PC-9 (cell line): Measurements from ENCODE around the gene OR10H4. TPM values are rescaled to one million over a fixed set of nuclear protein-coding genes. Genes with fewer than 3 reads are reported as not detected.

Experiments used
- BruUV-seq: library from RNA; stranded (reverse); fragments of 400-500 nt; replicated peaks from 2 replicates; lab custom pipeline; 2021; lab: Mats Ljungman, UMichigan
- CTCF ChIA-PET: fragments of 300-600 bp; sonication (Branson Sonifier 250); formaldehyde crosslinking; loops from one replicate; lab custom pipeline; 2022; ENCODE audit warnings: antibody characterized with exemption; lab: Charles Lee
- POLR2A ChIA-PET: fragments of 300-600 bp; sonication (Branson Sonifier 250); formaldehyde crosslinking; loops from one replicate; lab custom pipeline; 2022; ENCODE audit warnings: antibody characterized with exemption; ENCODE audit not compliant: unreplicated experiment; lab: Charles Lee
- DNase-seq, 2 experiments: peaks; one replicate each; pipeline versions ENCODE4 v3.0.0 to v3.0.0-alpha.2; 2015 to 2022; ENCODE audit warnings: mixed read lengths in 1 of 2
- H2AFZ ChIP-seq: fragments of 200-600 bp; sonication (generic); 2 replicates; pipeline ENCODE4 v1.8.1; 2017; ENCODE audit warnings: antibody characterized with exemption
- H3F3A ChIP-seq: fragments of 200-600 bp; sonication (generic); 2 replicates; pipeline ENCODE4 v1.8.1; 2017; ENCODE audit warnings: antibody characterized with exemption, mild to moderate bottlenecking, low read depth; ENCODE audit not compliant: insufficient read depth
- H3K27ac ChIP-seq: fragments of 200-600 bp; sonication (generic); 2 replicates; pipeline ENCODE4 v1.6.1; 2016; ENCODE audit warnings: mixed run types
- H3K27me3 ChIP-seq: fragments of 200-600 bp; sonication (generic); 2 replicates; pipeline ENCODE4 v1.6.1; 2016; ENCODE audit warnings: low read depth, mixed run types; ENCODE audit not compliant: insufficient read depth
- H3K36me3 ChIP-seq: fragments of 200-600 bp; sonication (generic); 2 replicates; pipeline ENCODE4 v1.6.1; 2016; ENCODE audit warnings: low read depth, mixed run types
- H3K4me1 ChIP-seq: fragments of 200-600 bp; sonication (generic); replicated peaks from 2 replicates; pipeline ENCODE4 v1.6.1; 2016; ENCODE audit warnings: mixed run types; ENCODE audit not compliant: insufficient read depth
- H3K4me2 ChIP-seq: fragments of 200-600 bp; sonication (generic); 2 replicates; pipeline ENCODE4 v1.6.1; 2017; ENCODE audit warnings: mixed run types
- H3K4me3 ChIP-seq: fragments of 200-600 bp; sonication (generic); 2 replicates; pipeline ENCODE4 v1.6.1; 2016; ENCODE audit warnings: mixed run types
- H3K79me2 ChIP-seq: fragments of 200-600 bp; sonication (generic); 2 replicates; pipeline ENCODE4 v1.6.1; 2017; ENCODE audit warnings: low read depth, mixed run types
- H3K9me2 ChIP-seq: fragments of 200-600 bp; sonication (generic); 2 replicates; pipeline ENCODE4 v1.8.1; 2017; ENCODE audit warnings: mild to moderate bottlenecking; ENCODE audit not compliant: insufficient read depth
- H3K9me3 ChIP-seq: fragments of 200-600 bp; sonication (generic); 2 replicates; pipeline ENCODE4 v1.8.1; 2016; ENCODE audit warnings: low read depth; ENCODE audit not compliant: insufficient read depth
- H4K20me1 ChIP-seq: fragments of 200-600 bp; sonication (generic); 2 replicates; pipeline ENCODE4 v1.8.1; 2017; ENCODE audit not compliant: insufficient read depth
- EZH2 ChIP-seq: fragments of 200-600 bp; sonication (generic); IDR thresholded peaks from 2 replicates; pipeline ENCODE4 v1.8.0; 2017; ENCODE audit warnings: antibody characterized with exemption, low read depth
- intact Hi-C: fragments of 100-400 bp; cut with micrococcal nuclease; formaldehyde crosslinking; loops from one replicate; pipeline ENCODE4 v1.10.0; 2022; ENCODE audit not compliant: unreplicated experiment
- total RNA-seq: library from RNA; stranded (reverse); gene quantifications from 2 replicates; pipeline ENCODE4 v1.2.3, GENCODE V29; 2021
- TF ChIP-seq, protein P1 (sequence below): fragments of 200-600 bp; sonication (generic); conservative IDR thresholded peaks from 2 replicates; pipeline ENCODE4 v1.6.1; 2017; ENCODE audit warnings: mixed run types, antibody characterized with exemption, mild to moderate bottlenecking, moderate library complexity

The OR10H4 gene
- total RNA-seq, 1 experiment from 2014 or later, result not detected

DNA sequence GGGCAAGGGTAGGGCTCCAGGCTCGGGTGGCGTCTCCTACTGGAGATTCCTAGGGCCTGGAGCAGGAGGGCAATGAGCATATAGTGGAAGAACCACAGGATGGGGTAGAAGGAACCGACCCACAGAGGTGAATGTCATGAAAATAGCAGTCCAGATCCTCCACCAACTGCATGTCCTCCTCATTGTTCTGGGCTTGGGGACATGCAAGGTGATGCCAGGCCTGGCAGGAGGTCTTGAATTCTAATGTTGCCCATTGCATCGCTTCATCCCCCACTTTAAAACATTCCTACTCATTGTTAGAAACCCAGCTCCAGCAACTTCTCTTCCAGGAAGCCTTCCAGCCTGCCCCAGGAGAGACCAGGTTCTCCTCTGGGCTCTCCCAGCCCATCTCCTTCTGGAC, 49.4 kb downstream of the OR10H4 start:
- POLR2A ChIA-PET, result no interaction called here
- no peaks in the 10 kb centered on the region for H4K20me1 ChIP-seq
- no peaks in the 10 kb centered on the region for H3K36me3 ChIP-seq
- H3K27ac ChIP-seq, result no peak overlapping the region
- no peak overlapping the region for H3K4me2 ChIP-seq
- H3K4me3 ChIP-seq, result no peak overlapping the region
- intact Hi-C loops, result no loop called here
- BruUV-seq, result no TSS peak
- DNase-seq, result no peak
- no peaks in the 10 kb centered on the region for H3F3A ChIP-seq
- TF ChIP-seq EZH2, result no peak
- TF ChIP-seq, protein P1, sequence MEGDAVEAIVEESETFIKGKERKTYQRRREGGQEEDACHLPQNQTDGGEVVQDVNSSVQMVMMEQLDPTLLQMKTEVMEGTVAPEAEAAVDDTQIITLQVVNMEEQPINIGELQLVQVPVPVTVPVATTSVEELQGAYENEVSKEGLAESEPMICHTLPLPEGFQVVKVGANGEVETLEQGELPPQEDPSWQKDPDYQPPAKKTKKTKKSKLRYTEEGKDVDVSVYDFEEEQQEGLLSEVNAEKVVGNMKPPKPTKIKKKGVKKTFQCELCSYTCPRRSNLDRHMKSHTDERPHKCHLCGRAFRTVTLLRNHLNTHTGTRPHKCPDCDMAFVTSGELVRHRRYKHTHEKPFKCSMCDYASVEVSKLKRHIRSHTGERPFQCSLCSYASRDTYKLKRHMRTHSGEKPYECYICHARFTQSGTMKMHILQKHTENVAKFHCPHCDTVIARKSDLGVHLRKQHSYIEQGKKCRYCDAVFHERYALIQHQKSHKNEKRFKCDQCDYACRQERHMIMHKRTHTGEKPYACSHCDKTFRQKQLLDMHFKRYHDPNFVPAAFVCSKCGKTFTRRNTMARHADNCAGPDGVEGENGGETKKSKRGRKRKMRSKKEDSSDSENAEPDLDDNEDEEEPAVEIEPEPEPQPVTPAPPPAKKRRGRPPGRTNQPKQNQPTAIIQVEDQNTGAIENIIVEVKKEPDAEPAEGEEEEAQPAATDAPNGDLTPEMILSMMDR, result no peak
- no peak overlapping the region for H2AFZ ChIP-seq
- H3K27me3 ChIP-seq, result no peaks in the 10 kb centered on the region
- 0 out of 2 replicates have a peak, but pooled peaks cover 3% of the 10 kb centered on the region for H3K4me1 ChIP-seq
- no peaks in the 10 kb centered on the region for H3K9me3 ChIP-seq
- no peaks in the 10 kb centered on the region for H3K9me2 ChIP-seq
- CTCF ChIA-PET, result no interaction called here
- H3K79me2 ChIP-seq, result no peaks in the 10 kb centered on the region

Other genes starting within 250 kb of the OR10H4 start
- gene OR10H2, start 221.0 kb upstream of the OR10H4 start, total RNA-seq, result not detected in 2 replicates
- not detected in 2 replicates for gene OR10H3, start 211.0 kb upstream of the OR10H4 start, total RNA-seq
- gene OR10H5, start 161.3 kb upstream of the OR10H4 start, total RNA-seq, result not detected in 2 replicates
- 0.20 TPM in 1 of 2 replicates, not detected in the other for gene OR10H1, start 133.3 kb upstream of the OR10H4 start, total RNA-seq
- gene CYP4F2, start 50.9 kb upstream of the OR10H4 start, total RNA-seq, result 0.31 and 1.1 TPM in 2 replicates
- 152 and 187 TPM in 2 replicates for gene CYP4F11, start 14.5 kb upstream of the OR10H4 start, total RNA-seq
- 279 and 307 TPM in 2 replicates for gene TPM4, start 127.5 kb downstream of the OR10H4 start, total RNA-seq
- gene RAB8A, start 162.9 kb downstream of the OR10H4 start, total RNA-seq, result 87.9 and 104 TPM in 2 replicates
- 10.9 and 13.7 TPM in 2 replicates for gene HSH2D, start 194.7 kb downstream of the OR10H4 start, total RNA-seq
- not detected in 2 replicates for gene CIB3, start 224.5 kb downstream of the OR10H4 start, total RNA-seq
- gene FAM32A, start 236.4 kb downstream of the OR10H4 start, total RNA-seq, result 44.3 and 66.5 TPM in 2 replicates
- 27.5 and 52.8 TPM in 2 replicates for gene AP1M1, start 248.9 kb downstream of the OR10H4 start, total RNA-seq